NCI-H2196 (cell line): Measurements from ENCODE around the gene RAB11FIP2.
"Not testable (repeated sequence)": the region's sequence is repeated elsewhere in the genome, so short reads cannot be mapped to it uniquely, and the experiment has no call there.

Experiments
- DNase-seq: peaks from one replicate; lab custom pipeline; 2025; ENCODE audit not compliant: unreplicated experiment; lab: John Stamatoyannopoulos, UW

The RAB11FIP2 gene, protein sequence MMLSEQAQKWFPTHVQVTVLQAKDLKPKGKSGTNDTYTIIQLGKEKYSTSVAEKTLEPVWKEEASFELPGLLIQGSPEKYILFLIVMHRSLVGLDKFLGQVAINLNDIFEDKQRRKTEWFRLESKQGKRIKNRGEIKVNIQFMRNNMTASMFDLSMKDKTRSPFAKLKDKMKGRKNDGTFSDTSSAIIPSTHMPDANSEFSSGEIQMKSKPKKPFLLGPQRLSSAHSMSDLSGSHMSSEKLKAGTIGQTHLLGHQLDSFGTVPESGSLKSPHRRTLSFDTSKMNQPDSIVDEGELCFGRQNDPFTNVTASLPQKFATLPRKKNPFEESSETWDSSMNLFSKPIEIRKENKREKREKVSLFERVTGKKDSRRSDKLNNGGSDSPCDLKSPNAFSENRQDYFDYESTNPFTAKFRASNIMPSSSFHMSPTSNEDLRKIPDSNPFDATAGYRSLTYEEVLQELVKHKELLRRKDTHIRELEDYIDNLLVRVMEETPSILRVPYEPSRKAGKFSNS

DNA sequence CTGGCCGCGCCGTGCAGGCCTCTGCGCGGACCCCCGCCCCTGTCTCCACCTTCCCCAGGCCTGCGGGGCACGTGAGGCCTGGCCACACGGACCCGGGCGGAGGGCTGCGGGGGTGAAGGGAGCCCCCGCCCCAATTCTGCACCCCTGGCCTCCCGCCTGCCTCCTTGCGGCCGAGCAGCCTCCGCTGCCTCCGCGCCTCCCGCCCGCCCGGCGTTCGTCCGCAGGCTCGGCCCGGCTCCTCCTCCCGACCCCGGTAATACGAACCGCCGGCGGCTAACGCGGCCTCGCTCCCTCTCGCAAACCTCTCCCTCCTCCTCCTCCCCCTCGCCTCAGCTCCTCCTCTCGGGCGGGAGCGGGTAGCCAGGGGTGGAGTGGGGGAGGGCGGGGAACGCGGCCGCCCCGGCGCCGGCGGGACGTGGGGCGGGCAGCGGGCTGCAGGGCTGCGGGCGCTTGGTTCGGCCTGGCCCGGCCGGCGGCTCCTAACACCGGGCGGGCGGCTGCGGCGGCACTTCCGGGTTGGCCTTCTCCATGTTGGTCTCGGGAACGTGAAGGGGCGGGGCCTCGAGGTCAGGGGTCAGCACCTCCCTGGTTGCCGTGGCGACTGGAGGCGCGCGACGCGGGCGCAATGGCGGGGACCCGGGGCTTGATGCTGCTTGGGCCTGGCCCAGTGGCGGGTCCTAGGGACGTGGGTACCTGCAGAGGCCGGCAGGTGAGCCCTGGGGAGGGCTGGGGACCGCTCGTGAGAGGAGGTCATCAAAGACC, at the start of gene RAB11FIP2:
TSS of gene RAB11FIP2 (minus strand) at position 547 of the 762 bp plus-strand sequence. CDS start 778 bp downstream, outside the sequence.
- DNase-seq: peak; percentile 76

DNA sequence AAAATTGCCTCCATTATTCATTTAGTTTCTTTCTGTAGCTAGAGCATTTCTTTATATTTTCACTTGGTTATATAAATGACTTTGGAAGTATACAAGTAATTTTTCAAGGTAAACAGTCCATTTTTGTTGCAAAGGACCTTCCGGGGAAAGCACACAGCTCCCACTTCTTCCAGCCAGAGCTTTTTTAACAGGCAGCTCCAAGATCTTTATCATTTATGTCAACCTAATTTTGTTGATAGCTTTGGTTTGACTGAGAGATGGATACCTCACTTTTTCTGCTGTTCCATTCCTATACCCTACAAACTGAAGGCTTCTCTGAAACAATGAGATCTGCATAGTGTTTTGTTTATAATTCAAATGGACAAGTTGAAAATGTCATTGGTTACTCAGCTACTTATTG, 49.3 kb upstream of the RAB11FIP2 start:
- DNase-seq: no peak

- no peak for DNase-seq
Observed at GRCh38 chr10:118092209-118092608, 45.5 kb upstream of the RAB11FIP2 start.

DNA sequence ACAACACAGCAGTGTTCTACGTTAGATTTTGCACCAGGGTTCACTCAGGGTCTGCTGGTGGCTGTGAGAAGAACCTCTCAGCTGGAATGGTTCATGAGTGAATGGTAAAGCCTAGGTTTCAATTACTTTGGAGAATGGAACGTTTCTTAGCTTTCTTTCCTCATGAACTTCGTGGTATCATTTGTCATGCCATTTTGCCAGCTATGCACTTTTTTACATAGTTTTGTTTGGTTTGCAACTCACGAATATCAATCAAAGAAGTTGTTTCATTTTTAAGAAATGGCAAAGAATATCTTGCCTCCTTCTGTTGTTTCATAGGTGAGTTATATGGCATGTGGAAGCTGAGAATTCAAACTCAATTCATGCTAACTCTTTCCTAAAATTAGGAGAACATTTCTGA, 34.1 kb upstream of the RAB11FIP2 start:
- DNase-seq: no peak

DNA sequence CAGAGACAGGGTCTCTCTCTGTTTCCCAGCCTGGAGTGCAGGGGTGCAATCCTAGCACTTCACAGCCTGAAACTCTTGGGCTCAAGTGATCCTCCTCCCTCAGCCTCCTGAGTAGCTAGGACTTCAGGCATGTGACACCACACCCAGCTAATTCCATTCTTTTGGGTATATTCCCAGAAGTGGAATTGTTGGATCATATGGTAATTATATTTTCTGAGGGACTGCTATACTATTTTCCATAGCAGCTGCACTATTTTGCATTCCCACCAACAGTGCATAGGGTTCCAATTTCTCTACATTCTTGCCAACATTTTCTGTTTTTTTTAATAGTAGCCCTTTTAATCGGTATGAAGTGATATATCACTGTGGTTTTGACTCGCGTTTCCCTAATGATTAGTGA, 30.0 kb upstream of the RAB11FIP2 start:
- no peak for DNase-seq

- no peak for DNase-seq
Observed at GRCh38 chr10:118072840-118073239, 26.1 kb upstream of the RAB11FIP2 start.

DNA sequence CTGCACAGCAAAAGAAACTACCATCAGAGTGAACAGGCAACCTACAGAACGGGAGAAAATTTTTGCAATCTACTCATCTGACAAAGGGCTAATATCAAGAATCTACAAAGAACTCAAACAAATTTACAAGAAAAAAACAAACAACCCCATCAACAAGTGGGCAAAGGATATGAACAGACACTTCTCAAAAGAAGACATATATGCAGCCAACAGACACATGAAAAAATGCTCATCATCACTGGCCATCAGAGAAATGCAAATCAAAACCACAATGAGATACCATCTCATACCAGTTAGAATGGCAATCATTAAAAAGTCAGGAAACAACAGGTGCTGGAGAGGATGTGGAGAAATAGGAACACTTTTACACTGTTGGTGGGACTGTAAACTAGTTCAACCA, 20.6 kb upstream of the RAB11FIP2 start:
- not testable (repeated sequence) for DNase-seq

GRCh38 chr10:118062798-118063238, 16.1 kb upstream of the RAB11FIP2 start:
- no peak for DNase-seq

GRCh38 chr10:118058371-118058770, 11.6 kb upstream of the RAB11FIP2 start:
- no peak for DNase-seq

- no peak for DNase-seq
Observed at GRCh38 chr10:118057361-118057760, 10.6 kb upstream of the RAB11FIP2 start.

DNA sequence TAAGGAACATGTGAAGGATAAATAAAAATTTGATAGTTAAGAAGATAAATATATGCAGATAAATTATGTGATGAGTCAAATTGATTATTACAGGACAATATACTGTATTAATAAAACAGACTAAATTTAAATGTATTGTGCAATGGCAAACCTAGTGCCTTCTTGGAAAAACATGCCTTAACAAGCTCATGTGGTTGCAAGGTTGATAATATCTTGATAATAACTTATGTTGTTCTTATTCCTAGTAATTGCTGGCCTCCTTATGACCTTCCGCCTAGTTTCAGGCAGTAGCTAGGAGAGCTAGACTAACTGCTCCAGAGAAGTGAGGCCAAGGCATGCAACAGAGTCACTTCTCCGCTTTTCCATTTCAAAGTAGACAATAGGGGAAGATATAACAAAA, 7.6 kb upstream of the RAB11FIP2 start:
- DNase-seq: no peak

DNA sequence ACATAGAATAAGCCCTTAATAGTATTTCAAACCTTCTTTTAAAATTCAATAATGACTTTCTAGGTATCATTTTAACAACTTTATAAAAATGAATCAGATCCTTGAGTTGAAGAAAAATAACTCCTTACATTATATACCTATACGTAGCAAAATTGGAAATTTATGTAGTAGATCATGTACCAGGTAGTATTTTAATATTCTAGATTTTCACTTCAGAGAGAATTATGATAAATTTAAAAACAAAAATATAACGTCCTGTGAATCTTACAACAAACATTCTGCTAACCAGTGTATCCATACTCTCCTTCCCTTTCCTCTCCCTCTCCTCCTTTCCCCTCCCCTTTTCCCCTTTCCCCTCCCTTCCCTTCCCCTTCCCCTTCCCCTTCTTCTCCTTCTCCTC, 6.1 kb upstream of the RAB11FIP2 start:
- no peak for DNase-seq

DNA sequence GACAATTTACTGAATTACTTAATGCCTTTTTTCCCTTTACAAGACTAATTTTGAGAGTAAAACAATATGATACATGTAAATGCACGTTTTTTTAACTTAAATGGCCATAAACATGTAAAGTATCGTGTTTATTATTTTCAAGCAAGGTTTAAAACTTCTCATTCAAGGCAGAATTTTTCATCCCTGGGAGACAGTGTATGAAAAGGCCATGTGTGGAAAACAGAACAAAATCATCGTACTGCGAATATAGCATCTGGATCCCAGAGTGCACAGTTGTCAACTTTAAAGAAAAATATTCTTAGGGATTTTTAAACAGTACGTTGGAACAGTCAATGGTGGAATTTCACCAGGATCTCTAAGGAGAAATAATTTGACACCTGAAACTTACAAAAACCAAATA, 1.1 kb upstream of the RAB11FIP2 start:
- DNase-seq: no peak

- DNase-seq: no peak
Observed at GRCh38 chr10:118047157-118047719, 497 bp upstream of the RAB11FIP2 start.

- no peak for DNase-seq
Observed at GRCh38 chr10:118045837-118046394, 825 bp downstream of the RAB11FIP2 start.

- no peak for DNase-seq
Observed at GRCh38 chr10:118045158-118045836, 1.4 kb downstream of the RAB11FIP2 start.

- DNase-seq: no peak
Observed at GRCh38 chr10:118042827-118043242, 3.9 kb downstream of the RAB11FIP2 start.

DNA sequence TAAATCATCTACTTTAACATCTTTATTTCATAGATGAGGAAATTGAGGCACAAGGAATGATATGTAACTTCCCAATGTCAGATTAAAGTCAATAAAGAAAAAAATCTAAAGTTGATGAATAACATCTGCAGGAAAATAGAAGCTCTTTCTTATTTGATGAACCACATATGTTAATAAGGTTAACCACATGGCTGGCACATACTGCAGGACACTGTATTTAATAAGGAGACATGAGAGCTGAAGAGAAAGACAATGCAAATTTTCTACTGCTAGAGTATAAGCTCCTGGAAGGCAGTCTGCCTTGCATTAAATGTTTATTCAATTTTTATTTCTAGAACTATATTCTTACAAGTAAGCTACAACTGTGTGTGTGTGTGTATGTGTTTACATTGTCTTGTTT, 4.4 kb downstream of the RAB11FIP2 start:
- DNase-seq: no peak

- DNase-seq: no peak
Observed at GRCh38 chr10:118041316-118041715, 5.4 kb downstream of the RAB11FIP2 start.

GRCh38 chr10:118036281-118036875, 10.4 kb downstream of the RAB11FIP2 start:
- DNase-seq: no peak
